Activated T-cell treated with anti-CD3 and anti-CD28 coated beads for 4 hours (primary cell): Measurements from ENCODE around the gene ASMTL.
"Not testable (repeated sequence)": the region's sequence is repeated elsewhere in the genome, so short reads cannot be mapped to it uniquely, and the experiment has no call there.

Source experiments
- DNase-seq: peaks from one replicate; pipeline ENCODE4 v3.0.0-alpha.2; 2020

Gene ASMTL

DNA sequence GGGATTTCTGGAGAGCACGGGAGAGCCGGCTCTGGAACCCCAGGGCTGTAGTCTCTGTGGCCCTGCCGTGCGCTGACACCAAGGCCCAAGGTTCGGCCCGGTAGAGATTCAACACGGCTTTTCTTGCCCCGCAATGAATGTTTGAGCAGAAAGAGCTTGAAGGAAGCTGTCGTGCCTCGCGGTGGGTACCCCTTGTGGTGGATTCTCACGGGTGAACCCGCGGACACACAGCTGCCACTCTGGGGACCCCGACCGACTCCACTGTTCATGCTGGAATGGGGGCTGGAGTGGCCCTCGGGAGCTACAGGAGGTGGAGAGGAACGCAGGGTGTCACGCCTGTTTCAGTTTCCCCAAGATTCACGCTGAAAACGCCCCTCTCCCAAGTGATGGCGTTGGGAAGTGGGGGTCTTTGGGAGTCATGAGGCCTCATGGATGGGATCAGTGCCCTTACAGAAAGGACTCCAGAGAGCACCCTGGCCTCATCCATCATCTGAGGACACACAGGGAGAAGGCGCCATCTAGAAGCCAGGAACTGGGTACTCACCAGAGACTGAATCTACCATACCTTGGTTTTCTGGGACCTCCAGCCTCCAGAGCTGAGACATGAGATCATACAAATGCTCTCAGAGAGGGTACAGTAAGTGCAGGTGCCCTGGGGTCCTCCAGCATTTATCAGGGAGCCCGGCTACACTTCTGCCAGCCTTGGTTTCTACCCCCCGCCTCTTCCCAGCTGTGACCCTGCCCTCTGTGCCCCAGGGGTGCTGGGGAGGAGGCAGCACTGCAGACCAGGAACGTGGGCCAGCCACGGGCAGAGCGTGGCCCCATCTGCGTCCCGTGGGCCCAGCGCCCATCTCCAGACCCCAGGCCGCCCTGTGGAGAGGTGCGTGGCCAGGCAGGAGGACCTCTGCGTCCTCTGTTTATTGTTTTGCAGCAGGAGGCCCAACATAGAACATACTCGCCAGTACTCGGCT, 67.2 kb downstream of the ASMTL start:
- no peak for DNase-seq

- DNase-seq = no peak
Measured at GRCh38 chrX:1384658-1385252, 68.0 kb downstream of the ASMTL start.

DNA sequence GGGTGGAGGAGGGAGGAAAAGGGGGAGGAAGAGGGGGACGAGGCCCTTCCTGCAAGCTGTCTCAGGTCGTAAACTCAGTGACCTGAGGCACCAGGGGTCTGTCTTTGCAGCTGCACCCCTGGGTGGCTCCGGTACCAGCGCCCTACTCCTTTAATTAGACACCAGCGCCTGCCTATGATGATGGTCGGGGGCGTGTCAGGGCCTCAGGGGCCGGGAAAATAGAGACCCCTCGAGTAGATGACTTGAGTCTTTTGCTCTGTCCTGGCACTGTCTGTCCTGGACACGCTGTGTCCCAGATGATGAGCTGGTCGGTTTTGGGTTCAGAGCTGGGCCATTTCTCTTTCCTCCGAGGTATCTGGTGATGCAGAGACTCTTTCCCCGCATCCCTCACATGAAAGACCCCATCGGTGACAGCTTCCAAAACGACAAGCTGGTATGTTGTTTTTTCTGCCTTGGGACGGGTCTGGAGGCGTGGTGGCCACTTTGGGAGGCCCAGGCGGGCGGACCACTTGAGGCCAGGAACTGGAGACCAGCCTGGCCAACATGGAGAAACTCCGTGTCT, 72.0 kb downstream of the ASMTL start:
- DNase-seq = no peak

GRCh38 chrX:1378306-1378759, 74.4 kb downstream of the ASMTL start:
- DNase-seq = no peak

DNA sequence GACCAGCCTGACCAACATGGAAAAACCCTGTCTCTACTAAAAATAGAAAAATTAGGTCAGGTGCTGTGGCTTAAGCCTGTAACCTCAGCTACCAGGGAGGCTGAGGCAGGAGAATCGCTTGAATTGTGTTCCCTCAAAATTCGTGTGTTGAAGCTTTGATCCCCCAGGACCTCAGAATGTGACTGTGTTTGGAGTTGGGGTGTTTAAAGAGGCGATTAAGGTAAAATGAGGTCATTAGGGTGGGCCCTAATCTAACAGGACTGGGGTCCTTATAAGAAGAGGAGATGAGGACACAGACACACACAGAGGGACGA, 84.4 kb downstream of the ASMTL start:
- no peak for DNase-seq

GRCh38 chrX:1366363-1366762, 86.3 kb downstream of the ASMTL start:
- DNase-seq = not testable (repeated sequence)

DNA sequence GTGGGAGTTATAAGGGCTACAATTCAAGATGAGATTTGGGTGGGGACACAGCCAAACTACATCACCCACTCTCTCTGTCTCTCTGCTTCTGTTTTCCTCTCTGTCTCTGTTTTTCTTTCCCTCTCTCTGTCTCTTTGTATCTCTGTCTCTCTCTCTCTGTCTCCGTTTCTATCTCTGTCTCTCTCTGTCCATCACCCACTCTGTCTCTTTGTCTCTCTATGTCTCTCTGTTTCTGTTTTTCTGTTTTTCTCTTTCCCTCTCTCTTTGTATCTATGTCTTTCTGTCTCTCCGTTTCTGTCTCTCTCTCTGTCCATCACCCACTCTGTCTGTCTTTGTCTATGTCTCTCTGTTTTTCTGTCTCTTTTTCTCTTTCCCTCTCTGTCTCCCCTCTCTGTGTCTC, 90.8 kb downstream of the ASMTL start:
- DNase-seq = no peak

DNA sequence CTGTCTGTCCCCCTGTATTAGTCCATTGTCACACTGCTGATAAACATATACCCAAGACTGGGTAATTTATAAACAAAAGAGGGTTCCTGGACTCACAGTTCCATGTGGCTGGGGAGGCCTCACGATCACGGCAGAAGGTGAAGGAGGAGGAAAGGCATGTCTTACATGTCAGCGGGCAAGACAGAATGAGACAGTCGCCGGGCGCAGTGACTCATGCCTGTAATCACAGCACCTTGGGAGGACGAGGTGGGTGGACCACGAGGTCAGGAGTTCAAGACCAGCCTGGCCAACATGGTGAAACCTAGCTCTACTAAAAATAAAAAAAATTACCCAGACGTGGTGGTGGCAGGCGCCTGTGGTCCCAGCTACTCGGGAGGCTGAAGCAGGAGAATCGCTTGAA, 91.4 kb downstream of the ASMTL start:
- DNase-seq = no peak

DNA sequence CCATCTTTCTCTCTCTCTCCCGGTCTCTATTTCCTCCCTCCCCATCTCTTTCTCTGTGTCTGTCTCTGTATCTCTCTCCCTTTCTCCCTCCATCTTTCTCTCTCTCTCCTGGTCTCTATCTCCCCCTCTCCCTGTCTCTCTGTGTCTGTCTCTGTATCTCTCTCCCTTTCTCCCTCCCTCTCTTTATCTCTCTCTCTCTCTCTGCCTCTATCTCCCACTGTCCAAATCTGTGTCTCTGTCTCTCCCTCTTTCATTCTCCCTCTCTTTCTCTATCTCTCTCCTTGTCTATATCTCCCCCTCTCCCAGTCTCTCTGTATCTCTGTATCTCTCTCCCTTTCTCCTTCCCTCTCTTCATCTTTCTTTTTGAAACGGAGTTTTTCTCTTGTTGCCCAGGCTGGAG, 92.5 kb downstream of the ASMTL start:
- no peak for DNase-seq

DNA sequence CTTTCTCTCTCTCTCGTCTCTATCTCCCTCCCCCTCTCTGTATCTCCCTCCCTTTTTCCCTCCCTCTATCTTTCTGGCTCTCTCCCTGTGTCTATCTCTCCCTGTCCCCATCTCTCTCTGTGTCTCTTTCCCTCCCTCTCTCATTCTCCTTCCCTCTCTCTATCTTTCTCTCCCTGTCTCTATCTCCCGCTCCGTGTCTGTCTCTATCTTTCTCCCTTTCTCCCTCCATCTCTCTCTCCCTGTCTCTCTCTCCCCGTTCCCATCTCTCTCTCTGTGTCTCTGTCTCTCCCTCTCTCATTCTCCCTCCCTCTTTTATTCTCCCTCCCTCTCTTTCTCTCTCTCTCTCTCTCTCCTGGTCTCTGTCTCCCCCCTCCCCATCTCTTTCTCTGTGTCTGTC, 93.2 kb downstream of the ASMTL start:
- no peak for DNase-seq

- no peak for DNase-seq
Measured at GRCh38 chrX:1358793-1359476, 93.8 kb downstream of the ASMTL start.

- no peak for DNase-seq
Measured at GRCh38 chrX:1357993-1358392, 94.7 kb downstream of the ASMTL start.

GRCh38 chrX:1355131-1356046, 97.3 kb downstream of the ASMTL start:
- no peak for DNase-seq

GRCh38 chrX:1354036-1355019, 98.4 kb downstream of the ASMTL start:
- DNase-seq = no peak
